HG02885 (cell line): ENCODE data around the gene TP53.
"Not testable (repeated sequence)": the region's sequence is repeated elsewhere in the genome, so short reads cannot be mapped to it uniquely, and the experiment has no call there.

Source experiments
- ATAC-seq: cut with Tn5 transposase; IDR thresholded peaks from one replicate; pipeline ENCODE4 v1.9.1; 2021; ENCODE audit warnings: mild to moderate bottlenecking; ENCODE audit not compliant: unreplicated experiment, poor library complexity

TP53 gene

GRCh38 chr17:7640783-7641182 is 46.5 kb downstream of the TP53 start:
- no peak for ATAC-seq

- ATAC-seq, result no peak
Observed at GRCh38 chr17:7636163-7636562, 51.1 kb downstream of the TP53 start.

DNA sequence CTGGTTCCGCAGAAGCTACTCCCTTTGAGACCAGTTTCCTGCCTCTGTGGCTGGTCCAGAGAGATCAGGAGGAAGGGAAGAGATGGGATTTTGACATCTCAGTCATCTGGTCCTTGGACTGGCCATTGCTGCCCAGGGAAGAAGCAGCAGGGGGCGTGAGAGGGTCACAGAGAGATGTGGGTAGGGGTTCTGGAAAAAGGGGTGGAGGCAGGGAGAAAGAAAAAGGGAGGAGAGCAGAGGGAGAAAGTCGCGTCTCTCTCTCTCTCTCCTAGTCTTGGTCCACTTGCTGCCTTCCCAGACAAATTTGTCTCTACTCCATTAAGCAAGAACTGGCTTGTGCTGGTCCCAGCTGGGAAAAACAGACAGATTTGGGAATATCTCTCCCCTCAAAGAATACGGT is 52.9 kb downstream of the TP53 start:
- ATAC-seq, result no peak

DNA sequence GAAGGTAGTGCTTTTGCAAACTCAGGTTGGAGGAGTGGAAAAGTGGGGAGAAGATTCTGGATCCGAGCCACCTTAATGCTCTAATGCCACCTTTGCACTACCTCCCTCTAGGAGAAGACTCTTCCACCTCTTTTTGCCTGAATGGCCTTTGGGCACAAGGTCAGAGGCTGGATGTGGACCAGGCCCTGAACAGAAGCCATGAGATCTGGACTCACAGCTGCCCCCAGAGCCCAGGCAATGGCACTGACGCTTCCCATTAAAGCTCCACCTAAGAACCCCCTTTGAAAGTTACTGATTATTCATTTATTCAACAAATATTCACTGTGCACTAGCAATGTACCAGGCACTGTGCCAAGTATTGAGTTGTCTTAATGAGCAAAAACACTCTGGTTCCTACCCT is 54.2 kb downstream of the TP53 start:
- no peak for ATAC-seq

DNA sequence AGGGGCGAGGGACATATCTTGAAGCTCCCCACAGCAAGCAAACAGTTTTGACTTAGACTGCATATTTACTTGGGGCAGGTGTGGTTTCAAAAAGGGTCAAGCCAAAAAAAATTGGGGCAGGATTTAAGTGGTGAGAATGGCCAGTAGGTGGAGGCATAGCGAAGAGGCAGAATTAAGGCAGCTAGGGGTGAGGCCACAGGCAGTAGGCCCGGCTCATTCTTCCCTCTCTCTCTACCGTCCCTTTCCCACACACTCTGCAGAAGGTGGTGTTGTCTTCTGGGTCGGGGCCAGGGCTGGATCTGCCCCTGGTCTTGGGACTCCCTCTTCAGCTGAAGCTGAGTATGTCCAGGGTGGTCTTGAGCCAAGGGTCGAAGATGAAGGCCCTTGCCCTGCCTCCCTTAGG is 54.8 kb downstream of the TP53 start:
- no peak for ATAC-seq

GRCh38 chr17:7631398-7632380 is 55.6 kb downstream of the TP53 start:
- ATAC-seq, result no peak

DNA sequence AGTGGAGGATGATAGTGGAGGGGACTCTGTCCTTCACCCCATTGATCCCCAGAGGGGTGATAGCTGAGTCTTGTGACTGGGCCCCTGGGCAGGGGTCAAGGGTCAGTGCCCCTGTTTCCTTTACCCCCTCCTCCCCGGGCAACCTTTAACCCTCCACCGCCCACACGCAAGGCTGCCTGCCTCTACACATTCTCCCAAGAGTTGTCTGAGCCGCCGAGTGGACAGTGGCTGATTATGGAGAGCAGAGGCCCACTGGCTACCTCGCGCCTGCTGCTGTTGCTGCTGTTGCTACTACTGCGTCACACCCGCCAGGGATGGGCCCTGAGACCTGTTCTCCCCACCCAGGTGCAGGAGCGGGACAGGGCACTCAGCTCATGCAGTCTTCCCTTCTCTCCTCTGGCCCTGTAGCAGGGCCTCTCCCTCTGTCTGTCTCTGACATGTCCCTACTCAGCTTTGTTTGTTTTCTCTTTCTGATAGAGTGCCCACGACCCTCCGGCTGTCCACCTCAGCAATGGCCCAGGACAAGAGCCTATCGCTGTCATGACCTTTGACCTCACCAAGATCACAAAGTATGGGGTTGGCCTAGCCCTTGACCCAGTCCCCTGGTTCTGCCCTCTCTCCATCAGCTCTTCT is 57.2 kb downstream of the TP53 start, which contains the start of gene SHBG:
Gene SHBG, plus strand, starts transcription at position 197 of the 633 bp plus-strand sequence. Its CDS starts 38 bp downstream, at position 235.
- no peak for ATAC-seq

- peak; percentile 93 for ATAC-seq
Observed at GRCh38 chr17:7627250-7628121, 59.8 kb downstream of the TP53 start, which contains the start of gene SAT2. Gene SAT2, minus strand, starts transcription at chr17:7627821. Its CDS starts 186 bp downstream, at chr17:7627635.

DNA sequence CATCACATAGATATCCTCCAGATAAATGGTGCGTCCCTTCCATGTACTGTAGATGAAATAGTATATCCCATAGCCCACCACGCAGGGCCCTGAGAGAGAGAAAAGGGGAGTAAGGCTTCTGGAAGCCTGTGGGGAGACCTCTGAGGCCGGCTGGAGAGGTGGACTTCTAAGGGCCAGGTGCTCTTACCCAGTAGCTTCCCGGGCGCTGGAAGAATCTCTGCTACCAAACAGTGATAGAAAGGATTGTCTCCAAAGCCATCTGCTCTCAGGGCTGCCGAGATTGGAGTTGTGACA is 60.4 kb downstream of the TP53 start:
- ATAC-seq, result no peak

GRCh38 chr17:7626307-7626706 is 61.0 kb downstream of the TP53 start:
- no peak for ATAC-seq

DNA sequence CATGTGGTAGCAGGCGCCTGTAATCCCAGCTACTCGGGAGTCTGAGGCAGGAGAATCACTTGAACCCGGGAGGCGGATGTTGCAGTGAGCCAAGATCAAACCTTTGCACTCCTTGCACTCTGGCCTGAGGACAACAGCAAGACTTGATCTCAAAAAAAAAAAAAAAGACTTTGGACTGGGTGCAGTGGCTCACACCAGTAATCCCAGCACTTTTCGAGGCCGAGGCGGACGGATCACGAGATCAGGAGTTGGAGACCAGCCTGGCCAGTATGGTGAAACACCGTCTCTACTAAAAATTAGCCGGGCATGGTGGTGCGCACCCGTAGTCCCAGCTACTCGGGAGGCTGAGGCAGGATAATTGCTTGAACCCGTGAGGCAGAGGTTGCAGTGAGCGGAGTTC is 61.5 kb downstream of the TP53 start:
- not testable (repeated sequence) for ATAC-seq

GRCh38 chr17:7623661-7624060 is 63.6 kb downstream of the TP53 start:
- ATAC-seq, result no peak

DNA sequence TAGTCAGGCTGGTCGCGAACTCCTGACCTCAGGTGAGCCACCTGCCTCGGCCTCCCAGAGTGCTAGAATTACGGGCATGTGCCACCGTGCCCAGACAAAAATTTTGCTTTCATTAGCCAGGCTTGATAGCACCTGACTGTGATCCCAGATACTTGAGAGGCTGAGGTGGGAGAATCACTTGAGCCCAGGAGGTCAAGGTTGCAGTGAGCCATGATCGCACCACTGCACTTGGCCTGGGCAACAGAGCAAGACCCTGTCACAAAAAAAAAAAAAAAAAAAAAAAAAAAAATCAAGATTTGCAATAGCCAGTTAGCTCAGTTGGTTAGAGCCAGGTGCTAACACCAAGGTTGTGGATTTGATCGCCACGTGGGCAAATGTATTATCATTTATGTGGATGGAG is 66.5 kb downstream of the TP53 start:
- ATAC-seq, result no peak

- no peak for ATAC-seq
Observed at GRCh38 chr17:7618608-7619007, 68.7 kb downstream of the TP53 start.
